Measurements from ENCODE around the gene USP28. TPM values are rescaled to one million over a fixed set of nuclear protein-coding genes. Genes with fewer than 3 reads are reported as not detected.

Gene USP28
- total RNA-seq, 1 donor from 2014 or later: 22.8 TPM

GRCh38 chr11:113876074-113876797, 864 bp upstream of the USP28 start:
- H3K4me3 ChIP-seq (ENCODE audit: low read depth, low read length): peak overlapping the region; percentile 59
- no peaks in the 10 kb centered on the region for H3K36me3 ChIP-seq (ENCODE audit: control insufficient read depth, insufficient read depth, low read length)
- DNase-seq (ENCODE audit: low read depth): no peak
- no peak for TF ChIP-seq CTCF (IDR thresholded peaks at IDR 0.05; ENCODE audit: insufficient read depth, low read length, poor library complexity, severe bottlenecking)
- H3K27me3 ChIP-seq (ENCODE audit: control insufficient read depth, insufficient read depth, low read length): no peaks in the 10 kb centered on the region

GRCh38 chr11:113874581-113875233, 665 bp downstream of the USP28 start:
- Histone ChIP-seq H3K27me3 (ENCODE audit: control insufficient read depth, insufficient read depth, low read length) (no peaks in the 10 kb centered on the region), H3K4me3 (ENCODE audit: low read depth, low read length) (peak overlapping the region; percentile 65), H3K36me3 (ENCODE audit: control insufficient read depth, insufficient read depth, low read length) (no peaks in the 10 kb centered on the region)
- no peak for DNase-seq (ENCODE audit: low read depth)
- no peak for TF ChIP-seq CTCF (IDR thresholded peaks at IDR 0.05; ENCODE audit: insufficient read depth, low read length, poor library complexity, severe bottlenecking)

GRCh38 chr11:113874096-113874495, 1.3 kb downstream of the USP28 start:
- Histone ChIP-seq H3K4me3 (ENCODE audit: low read depth, low read length) (peak overlapping the region; percentile 65), H3K36me3 (ENCODE audit: control insufficient read depth, insufficient read depth, low read length) (no peaks in the 10 kb centered on the region), H3K27me3 (ENCODE audit: control insufficient read depth, insufficient read depth, low read length) (no peaks in the 10 kb centered on the region)
- DNase-seq (ENCODE audit: low read depth): no peak
- no peak for TF ChIP-seq CTCF (IDR thresholded peaks at IDR 0.05; ENCODE audit: insufficient read depth, low read length, poor library complexity, severe bottlenecking)

GRCh38 chr11:113873236-113873626, 2.1 kb downstream of the USP28 start:
- no peak overlapping the region for H3K4me3 ChIP-seq (ENCODE audit: low read depth, low read length)
- TF ChIP-seq CTCF (IDR thresholded peaks at IDR 0.05; ENCODE audit: insufficient read depth, low read length, poor library complexity, severe bottlenecking): no peak
- no peaks in the 10 kb centered on the region for H3K36me3 ChIP-seq (ENCODE audit: control insufficient read depth, insufficient read depth, low read length)
- no peaks in the 10 kb centered on the region for H3K27me3 ChIP-seq (ENCODE audit: control insufficient read depth, insufficient read depth, low read length)
- DNase-seq (ENCODE audit: low read depth): no peak

GRCh38 chr11:113871336-113871735, 4.0 kb downstream of the USP28 start:
- no peak for TF ChIP-seq CTCF (IDR thresholded peaks at IDR 0.05; ENCODE audit: insufficient read depth, low read length, poor library complexity, severe bottlenecking)
- H3K4me3 ChIP-seq (ENCODE audit: low read depth, low read length): no peak overlapping the region
- no peaks in the 10 kb centered on the region for H3K27me3 ChIP-seq (ENCODE audit: control insufficient read depth, insufficient read depth, low read length)
- H3K36me3 ChIP-seq (ENCODE audit: control insufficient read depth, insufficient read depth, low read length): no peaks in the 10 kb centered on the region
- no peak for DNase-seq (ENCODE audit: low read depth)

Data from kidney epithelial cell (primary cell).